Thoracic aorta (tissue), 2 donors: ENCODE results near the gene SFXN1. TPM values are rescaled to one million over a fixed set of nuclear protein-coding genes. Genes with fewer than 3 reads are reported as not detected.
A peak's percentile ranks its signal among the peaks of the same experiment; 100 is the strongest.
"Not testable (repeated sequence)": the region's sequence is repeated elsewhere in the genome, so short reads cannot be mapped to it uniquely, and the experiment has no call there.

ENCODE experiments used
- ATAC-seq: fragments of 150-250 bp; one replicate; pipeline ENCODE4 v1.8.0; 2017; ENCODE audit warnings: low read depth; ENCODE audit not compliant: insufficient number of reproducible peaks, low FRiP score
- DNase-seq: peaks from one replicate; pipeline ENCODE4 v3.0.0-alpha.2; 2020; ENCODE audit warnings: low spot score
- H3K27ac ChIP-seq, 2 donors: fragments of 200-600 bp; sonication (generic); 1 replicate in 1 of 2; 2 replicates in 1 of 2; pipeline ENCODE4 v1.5.1; 2016; ENCODE audit warnings: mild to moderate bottlenecking in 2 of 2, moderate library complexity in 2 of 2
- H3K27me3 ChIP-seq: fragments of 200-600 bp; sonication (generic); replicated peaks from 2 replicates; pipeline ENCODE4 v1.6.0; 2016; ENCODE audit warnings: mild to moderate bottlenecking; ENCODE audit not compliant: insufficient read depth
- H3K36me3 ChIP-seq: fragments of 200-600 bp; sonication (generic); one replicate; pipeline ENCODE4 v1.5.1; 2016
- H3K4me1 ChIP-seq, 2 donors: fragments of 200-600 bp; sonication (generic); 1 replicate in 1 of 2; 2 replicates in 1 of 2; pipeline versions ENCODE4 v1.5.1 to v1.6.0; 2016; ENCODE audit warnings: low read depth in 2 of 2, mild to moderate bottlenecking in 1 of 2; ENCODE audit not compliant: control insufficient read depth in 1 of 2
- H3K4me3 ChIP-seq: fragments of 200-600 bp; sonication (generic); 2 replicates; pipeline ENCODE4 v1.5.1; 2016; ENCODE audit warnings: mild to moderate bottlenecking
- H3K9me3 ChIP-seq: fragments of 200-600 bp; sonication (generic); 2 replicates; pipeline ENCODE4 v1.5.1; 2016
- CTCF ChIP-seq: fragments of 200-600 bp; sonication (generic); IDR thresholded peaks from one replicate; pipeline ENCODE4 v1.5.1; 2019; ENCODE audit warnings: antibody characterized with exemption
- total RNA-seq, 2 donors: library from RNA; depleted of rRNA; stranded (reverse); fragments of >200 nt; gene quantifications; one replicate each; pipeline versions ENCODE4 v1.1.0 to v1.2.3, GENCODE V29; 2016

SFXN1 gene
- total RNA-seq, 2 donors from 2014 or later = 22.9 to 50.8 TPM

GRCh38 chr5:175526691-175527090, 48.3 kb downstream of the SFXN1 start:
- Histone ChIP-seq H3K9me3 (no peaks in the 10 kb centered on the region), H3K36me3 (peaks cover 14% of the 10 kb centered on the region), H3K4me3 (no peak overlapping the region), H3K27me3 (no peaks in the 10 kb centered on the region), H3K27ac (no peak overlapping the region), H3K4me1 (no peaks in the 10 kb centered on the region)
- no peak for TF ChIP-seq CTCF
- DNase-seq (no peak), ATAC-seq (no peak)

- Histone ChIP-seq H3K27ac (no peak overlapping the region), H3K4me3 (no peak overlapping the region), H3K36me3 (peaks cover 14% of the 10 kb centered on the region), H3K4me1 (peaks cover 0 to 3% of the 10 kb centered on the region in 2 donors), H3K9me3 (no peaks in the 10 kb centered on the region), H3K27me3 (no peaks in the 10 kb centered on the region)
- DNase-seq = no peak
- TF ChIP-seq CTCF = no peak
- no peak for ATAC-seq
Measured at GRCh38 chr5:175531361-175531760, 53.0 kb downstream of the SFXN1 start.

DNA sequence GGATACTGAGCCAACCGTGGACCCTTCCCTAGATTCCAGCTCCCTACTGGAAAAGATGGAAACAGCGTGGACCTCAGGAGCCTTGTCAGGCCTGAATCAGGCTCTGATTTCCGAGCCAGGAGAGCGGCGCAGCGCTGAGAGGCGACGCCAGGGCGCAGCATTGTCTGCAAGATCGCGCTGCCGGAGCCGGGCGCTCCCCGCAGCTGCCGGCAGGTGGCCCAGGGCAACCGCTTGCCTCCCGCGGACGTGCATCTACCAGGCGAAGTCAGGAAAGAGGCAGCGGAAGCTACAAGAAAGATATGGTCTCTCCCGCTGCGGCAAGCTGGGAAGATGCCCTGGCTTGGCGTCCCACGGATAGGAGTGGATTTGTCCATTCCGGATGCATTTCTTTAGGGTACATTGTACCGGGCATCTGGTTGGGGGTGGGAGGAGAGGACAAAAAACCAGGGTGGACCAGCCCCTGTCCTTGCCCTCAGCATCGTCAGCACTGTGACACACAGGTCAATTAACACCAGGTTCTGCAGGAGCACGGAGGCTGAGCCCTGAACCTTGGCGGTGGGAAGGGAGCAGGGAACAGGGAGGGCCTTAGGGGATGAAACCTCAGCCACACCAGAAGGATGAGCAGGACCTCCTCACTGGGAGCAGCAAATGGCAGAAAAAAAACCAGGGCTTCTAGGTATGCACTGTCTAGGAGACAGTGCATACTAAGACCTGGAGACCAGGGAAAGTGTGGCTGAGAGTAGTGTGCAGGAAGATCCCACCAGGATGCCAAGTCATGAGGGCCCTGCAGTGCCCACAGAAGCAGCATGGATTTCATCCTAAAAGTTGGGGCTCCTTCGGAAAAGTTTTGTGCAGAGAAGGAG, 55.9 kb downstream of the SFXN1 start:
- peak; percentile 94 for TF ChIP-seq CTCF
- peak; percentile 41 for ATAC-seq

DNA sequence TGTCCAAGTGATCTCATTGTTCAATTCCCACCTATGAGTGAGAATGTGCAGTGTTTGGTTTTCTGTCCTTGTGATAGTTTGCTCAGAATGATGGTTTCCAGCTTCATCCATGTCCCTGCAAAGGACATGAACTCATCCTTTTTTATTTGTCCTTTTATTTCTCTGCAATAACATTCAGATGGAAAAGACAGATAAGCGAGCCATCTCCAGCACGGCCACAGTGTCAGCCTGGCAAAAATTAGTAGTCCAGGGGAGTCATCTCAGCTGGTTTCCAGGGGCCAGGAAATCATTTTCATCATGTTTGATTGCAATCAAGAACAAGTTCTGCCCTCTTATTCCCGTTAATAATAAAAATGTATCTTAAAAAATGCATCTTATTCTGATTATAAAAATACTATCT, 57.0 kb downstream of the SFXN1 start:
- H3K4me1 ChIP-seq, H3K36me3 ChIP-seq, H3K4me3 ChIP-seq, DNase-seq, H3K9me3 ChIP-seq, H3K27me3 ChIP-seq, H3K27ac ChIP-seq, ATAC-seq: not testable (repeated sequence)

More for the DNA sequence above, 55.9 kb downstream of the SFXN1 start:
- Histone ChIP-seq H3K4me1 (peaks cover 0 to 3% of the 10 kb centered on the region in 2 donors), H3K27ac (no peak overlapping the region), H3K36me3 (no peaks in the 10 kb centered on the region), H3K4me3 (peak overlapping the region; percentile 26), H3K27me3 (no peaks in the 10 kb centered on the region), H3K9me3 (no peaks in the 10 kb centered on the region)
- DNase-seq = peak; percentile 15

DNA sequence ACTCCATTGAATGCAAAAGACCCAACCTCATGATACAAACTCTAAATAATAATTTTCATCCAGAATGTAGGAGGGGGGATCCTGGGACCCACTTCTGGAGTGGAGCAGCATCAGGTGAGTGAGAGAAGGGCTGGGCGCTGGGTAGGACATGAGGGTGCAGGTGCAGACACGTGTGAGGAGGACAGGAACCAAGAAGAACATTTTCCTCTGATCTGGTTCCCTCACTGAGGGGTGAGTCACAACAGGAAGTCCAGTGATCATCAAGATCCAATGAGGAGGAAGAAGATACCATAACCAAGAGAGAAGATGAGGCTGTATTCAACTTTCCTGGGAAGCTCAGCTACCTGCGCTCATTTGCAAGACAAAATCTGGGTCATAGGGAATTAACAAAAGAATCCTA, 57.4 kb downstream of the SFXN1 start:
- H3K4me1 ChIP-seq = peaks cover 0 to 3% of the 10 kb centered on the region in 2 donors
- H3K36me3 ChIP-seq = no peaks in the 10 kb centered on the region
- TF ChIP-seq CTCF = no peak
- H3K4me3 ChIP-seq = no peak overlapping the region
- H3K27ac ChIP-seq = no peak overlapping the region
- H3K27me3 ChIP-seq = no peaks in the 10 kb centered on the region
- DNase-seq = no peak
- no peak for ATAC-seq
- no peaks in the 10 kb centered on the region for H3K9me3 ChIP-seq
